Skin of body (tissue), 2 donors: ENCODE results near the gene SLC41A3. TPM values are rescaled to one million over a fixed set of nuclear protein-coding genes. Genes with fewer than 3 reads are reported as not detected.
"Not testable (repeated sequence)": the region's sequence is repeated elsewhere in the genome, so short reads cannot be mapped to it uniquely, and the experiment has no call there.

Experiments used
- DNase-seq: peaks from one replicate; lab custom pipeline; 2025; lab: John Stamatoyannopoulos, UW
- total RNA-seq: library from RNA; depleted of rRNA; stranded (reverse); fragments of >200 nt; gene quantifications from one replicate; pipeline ENCODE4 v1.2.3, GENCODE V29; 2014

Gene SLC41A3
- total RNA-seq, 1 donor from 2014 or later: 26.1 TPM

- no peak for DNase-seq
These were observed 1.4 kb downstream of the SLC41A3 start for GRCh38 chr3:126082362-126083137.

GRCh38 chr3:126081618-126082361 lies 2.1 kb downstream of the SLC41A3 start:
- DNase-seq: no peak

GRCh38 chr3:126080970-126081369 lies 3.0 kb downstream of the SLC41A3 start:
- no peak for DNase-seq

GRCh38 chr3:126078866-126079265 lies 5.1 kb downstream of the SLC41A3 start:
- no peak for DNase-seq

- no peak for DNase-seq
These were observed 6.2 kb downstream of the SLC41A3 start for GRCh38 chr3:126077754-126078153.

GRCh38 chr3:126076140-126076539 lies 7.8 kb downstream of the SLC41A3 start:
- DNase-seq: no peak

GRCh38 chr3:126070146-126070545 lies 13.8 kb downstream of the SLC41A3 start:
- no peak for DNase-seq

- DNase-seq: no peak
These were observed 16.0 kb downstream of the SLC41A3 start for GRCh38 chr3:126067959-126068358.

GRCh38 chr3:126066676-126067075 lies 17.2 kb downstream of the SLC41A3 start:
- not testable (repeated sequence) for DNase-seq

GRCh38 chr3:126065876-126066275 lies 18.0 kb downstream of the SLC41A3 start:
- DNase-seq: no peak

- no peak for DNase-seq
These were observed 19.2 kb downstream of the SLC41A3 start for GRCh38 chr3:126064627-126065258.

- DNase-seq: no peak
These were observed 20.5 kb downstream of the SLC41A3 start for GRCh38 chr3:126063358-126063965.

- no peak for DNase-seq
These were observed 22.5 kb downstream of the SLC41A3 start for GRCh38 chr3:126061301-126062032.

GRCh38 chr3:126060613-126061145 lies 23.2 kb downstream of the SLC41A3 start:
- DNase-seq: no peak

GRCh38 chr3:126058666-126059065 lies 25.3 kb downstream of the SLC41A3 start:
- DNase-seq: no peak

GRCh38 chr3:126057936-126058335 lies 26.0 kb downstream of the SLC41A3 start:
- DNase-seq: no peak

- DNase-seq: no peak
These were observed 26.5 kb downstream of the SLC41A3 start for GRCh38 chr3:126057501-126057819.

- DNase-seq: no peak
These were observed 27.0 kb downstream of the SLC41A3 start for GRCh38 chr3:126056681-126057500.

GRCh38 chr3:126056088-126056487 lies 27.8 kb downstream of the SLC41A3 start:
- DNase-seq: no peak

GRCh38 chr3:126054870-126055269 lies 29.1 kb downstream of the SLC41A3 start:
- no peak for DNase-seq
